Omental fat pad (tissue), 4 donors: Measurements from ENCODE around the gene OR6C65. TPM values are rescaled to one million over a fixed set of nuclear protein-coding genes. Genes with fewer than 3 reads are reported as not detected.
"Not testable (repeated sequence)": the region's sequence is repeated elsewhere in the genome, so short reads cannot be mapped to it uniquely, and the experiment has no call there.

ENCODE experiments used
- ATAC-seq: fragments of 150-250 bp; one replicate; pipeline ENCODE4 v1.9.1; 2016; ENCODE audit warnings: mild to moderate bottlenecking, moderate library complexity; ENCODE audit not compliant: low FRiP score
- DNase-seq: peaks from one replicate; pipeline ENCODE4 v3.0.0-alpha.2; 2019; ENCODE audit warnings: low spot score
- total RNA-seq, 4 donors: library from RNA; depleted of rRNA; stranded (reverse); fragments of >200 nt; gene quantifications; one replicate each; pipeline ENCODE4 v1.1.0, GENCODE V29; 2016
- TF ChIP-seq, protein P1 (sequence below), 3 donors: fragments of 450-650 bp; IDR thresholded peaks; one replicate each; pipeline ENCODE4 v1.5.1; 2016 to 2017; ENCODE audit warnings: antibody characterized with exemption in 3 of 3, mild to moderate bottlenecking in 3 of 3, moderate library complexity in 2 of 3

The OR6C65 gene
- total RNA-seq, 4 donors from 2014 or later = not detected

GRCh38 chr12:55425954-55426353, 25.6 kb downstream of the OR6C65 start, which contains the start of gene OR6C76:
TSS of gene OR6C76 (plus strand) at chr12:55426254. CDS start at chr12:55426254, 0 bp downstream.
- TF ChIP-seq, protein P1, sequence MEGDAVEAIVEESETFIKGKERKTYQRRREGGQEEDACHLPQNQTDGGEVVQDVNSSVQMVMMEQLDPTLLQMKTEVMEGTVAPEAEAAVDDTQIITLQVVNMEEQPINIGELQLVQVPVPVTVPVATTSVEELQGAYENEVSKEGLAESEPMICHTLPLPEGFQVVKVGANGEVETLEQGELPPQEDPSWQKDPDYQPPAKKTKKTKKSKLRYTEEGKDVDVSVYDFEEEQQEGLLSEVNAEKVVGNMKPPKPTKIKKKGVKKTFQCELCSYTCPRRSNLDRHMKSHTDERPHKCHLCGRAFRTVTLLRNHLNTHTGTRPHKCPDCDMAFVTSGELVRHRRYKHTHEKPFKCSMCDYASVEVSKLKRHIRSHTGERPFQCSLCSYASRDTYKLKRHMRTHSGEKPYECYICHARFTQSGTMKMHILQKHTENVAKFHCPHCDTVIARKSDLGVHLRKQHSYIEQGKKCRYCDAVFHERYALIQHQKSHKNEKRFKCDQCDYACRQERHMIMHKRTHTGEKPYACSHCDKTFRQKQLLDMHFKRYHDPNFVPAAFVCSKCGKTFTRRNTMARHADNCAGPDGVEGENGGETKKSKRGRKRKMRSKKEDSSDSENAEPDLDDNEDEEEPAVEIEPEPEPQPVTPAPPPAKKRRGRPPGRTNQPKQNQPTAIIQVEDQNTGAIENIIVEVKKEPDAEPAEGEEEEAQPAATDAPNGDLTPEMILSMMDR (IDR thresholded peaks at IDR 0.05) = no peak
- no peak for DNase-seq
- no peak for ATAC-seq

DNA sequence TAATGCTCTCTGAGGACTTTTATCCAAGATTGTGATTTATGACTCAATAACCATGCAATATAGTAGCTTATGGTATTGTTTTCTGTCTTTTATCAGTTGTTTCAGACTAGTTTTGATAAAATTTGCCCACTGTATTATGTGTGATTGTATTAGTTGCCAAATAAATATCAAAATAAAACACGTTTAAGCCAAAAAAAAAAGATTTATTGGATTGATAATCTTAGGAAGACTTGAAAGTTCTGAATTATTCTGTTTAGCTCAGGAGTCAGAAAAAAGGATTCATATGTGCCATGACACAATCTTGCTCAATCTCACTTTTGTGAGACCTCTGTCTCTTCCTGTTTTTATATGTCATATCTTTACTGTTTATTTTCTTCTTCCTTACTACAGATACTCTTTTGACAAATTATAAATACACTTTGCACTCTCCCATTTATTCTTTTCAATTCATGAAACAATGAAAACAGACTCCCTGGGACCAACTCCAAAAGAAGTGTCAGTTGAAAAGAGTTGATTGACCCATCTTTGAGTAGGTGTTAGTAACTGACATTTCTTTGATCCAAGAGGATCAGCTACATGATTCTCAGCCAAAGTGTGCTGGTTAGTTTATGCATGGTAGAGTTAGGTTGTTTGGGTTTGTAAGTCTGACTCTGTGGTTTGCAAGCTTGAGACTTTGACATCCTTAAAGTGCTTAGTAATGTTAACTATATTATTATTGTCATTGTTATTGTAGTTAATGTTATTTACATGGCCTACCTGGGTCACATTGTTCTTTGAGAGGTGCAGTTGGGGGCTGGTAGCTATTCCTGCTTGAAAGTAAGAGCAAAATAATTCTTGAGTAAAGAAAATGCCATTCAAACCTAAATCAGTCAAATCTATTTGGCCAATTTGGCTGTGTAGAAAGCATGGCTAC, 28.3 kb downstream of the OR6C65 start:
- DNase-seq = no peak
- TF ChIP-seq, protein P1 (IDR thresholded peaks at IDR 0.05) = no peak
- no peak for ATAC-seq

DNA sequence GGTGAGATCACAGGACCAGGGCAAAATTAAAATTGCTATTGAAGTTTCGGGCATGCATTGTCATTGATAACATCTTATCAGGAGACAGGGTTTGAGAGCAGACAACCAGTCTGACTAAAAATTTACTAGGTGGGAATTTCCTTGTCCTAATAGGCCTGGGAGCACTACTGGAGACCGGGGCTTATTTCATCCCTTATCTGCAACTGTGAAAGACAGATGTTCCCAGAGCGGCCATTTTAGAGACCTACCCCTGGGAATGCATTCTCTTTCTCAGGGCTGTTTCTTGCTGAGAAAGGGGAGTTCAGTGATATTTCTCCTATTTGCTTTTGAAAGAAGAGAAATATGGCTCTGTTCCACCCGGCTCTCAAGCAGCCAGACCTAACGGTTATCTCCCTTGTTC, 40.9 kb downstream of the OR6C65 start:
- not testable (repeated sequence) for ATAC-seq, DNase-seq

DNA sequence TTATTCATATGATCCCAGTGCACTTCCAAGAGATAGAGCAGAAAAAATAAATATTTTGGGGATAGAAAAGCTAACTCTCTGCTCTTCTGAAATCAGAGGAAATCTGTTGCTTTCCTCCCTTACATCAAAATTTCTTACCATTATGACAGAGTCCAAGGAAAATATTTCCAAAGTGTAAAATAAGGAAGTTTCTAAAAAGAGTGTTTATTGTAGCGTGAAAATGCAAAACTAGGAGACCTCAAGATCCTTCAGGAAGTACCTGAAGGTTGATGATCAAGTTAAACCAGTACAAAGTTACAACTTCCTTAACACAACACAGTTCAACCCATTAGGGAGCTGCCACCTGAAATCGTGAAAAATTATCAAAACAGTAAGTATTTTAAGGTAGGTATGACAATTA, 43.4 kb downstream of the OR6C65 start, which contains the start of gene OR6C2:
OR6C2 (plus strand) TSS at position 301 of the 400 bp plus-strand sequence. CDS start 8,138 bp downstream, outside the sequence.
- ATAC-seq = no peak
- DNase-seq = no peak
- TF ChIP-seq, protein P1 (IDR thresholded peaks at IDR 0.05) = no peak

DNA sequence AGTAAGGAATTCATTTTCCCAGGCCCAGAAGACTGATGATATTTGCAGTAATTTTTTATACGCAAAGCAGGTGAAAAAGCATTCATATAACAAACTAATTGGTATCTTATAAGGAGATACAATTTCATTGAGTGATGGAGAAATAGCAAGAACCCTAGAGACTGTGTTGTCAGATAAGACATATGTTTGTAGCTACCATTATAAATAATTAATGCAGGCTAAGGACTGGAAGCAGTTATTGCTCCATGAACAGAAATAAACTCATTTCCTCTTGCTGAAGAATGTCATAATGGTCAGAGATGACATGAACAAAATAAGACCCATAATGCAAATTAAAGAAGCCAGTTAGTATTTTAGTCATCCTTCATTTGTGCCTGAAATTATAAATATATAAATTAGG, 45.0 kb downstream of the OR6C65 start:
- TF ChIP-seq, protein P1 (IDR thresholded peaks at IDR 0.05) = no peak
- no peak for ATAC-seq

GRCh38 chr12:55446326-55446725, 46.0 kb downstream of the OR6C65 start:
- no peak for DNase-seq
- ATAC-seq = no peak
- TF ChIP-seq, protein P1 (IDR thresholded peaks at IDR 0.05) = no peak

More for the DNA sequence above, 45.0 kb downstream of the OR6C65 start:
- no peak for DNase-seq

DNA sequence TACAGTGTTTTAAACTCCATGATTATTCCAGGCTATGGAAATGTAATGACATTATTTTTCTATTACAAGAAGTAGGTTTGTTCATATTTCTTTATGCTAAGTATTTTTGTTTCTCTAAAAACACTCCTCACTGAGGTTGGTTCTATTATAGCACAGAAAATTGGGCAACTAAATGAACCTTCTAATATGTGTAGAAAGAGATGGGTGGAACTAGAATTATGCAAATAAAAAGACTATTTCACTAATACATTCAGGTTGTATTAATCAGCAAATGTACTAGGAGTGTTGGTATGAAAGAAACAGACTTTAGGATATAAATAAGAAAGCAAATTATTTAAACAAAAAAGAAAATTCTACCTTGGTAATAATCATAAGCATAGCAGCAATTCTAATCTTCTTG, 48.5 kb downstream of the OR6C65 start:
- TF ChIP-seq, protein P1 (IDR thresholded peaks at IDR 0.05) = no peak
- no peak for DNase-seq
- no peak for ATAC-seq

Other genes starting within 250 kb of the OR6C65 start
- gene OR10A7, start 179.5 kb upstream of the OR6C65 start, total RNA-seq = not detected
- not detected for gene OR6C74, start 155.9 kb upstream of the OR6C65 start, total RNA-seq
- not detected for gene OR6C6, start 104.0 kb upstream of the OR6C65 start, total RNA-seq
- gene OR6C1, start 86.2 kb upstream of the OR6C65 start, total RNA-seq = not detected
- gene OR6C3, start 69.8 kb upstream of the OR6C65 start, total RNA-seq = not detected
- not detected for gene OR6C75, start 37.6 kb upstream of the OR6C65 start, total RNA-seq
- gene OR6C76, start 25.7 kb downstream of the OR6C65 start, total RNA-seq = not detected
- gene OR6C2, start 43.5 kb downstream of the OR6C65 start, total RNA-seq = not detected
- gene OR6C70, start 69.6 kb downstream of the OR6C65 start, total RNA-seq = not detected
- not detected for gene OR6C68, start 91.8 kb downstream of the OR6C65 start, total RNA-seq
- not detected for gene OR6C4, start 149.1 kb downstream of the OR6C65 start, total RNA-seq
- gene OR2AP1, start 171.9 kb downstream of the OR6C65 start, total RNA-seq = not detected
- gene OR10P1, start 236.4 kb downstream of the OR6C65 start, total RNA-seq = not detected